Epithelial cell of prostate (primary cell): ENCODE measurements around the gene PTTG1IP.

Source experiments
- DNase-seq: peaks from one replicate; pipeline ENCODE4 v3.0.0-alpha.2; 2011; ENCODE audit warnings: low read depth, low spot score
- H3K27ac ChIP-seq: fragments of 450-650 bp; 2 replicates; pipeline ENCODE4 v1.5.1; 2017; ENCODE audit warnings: mild to moderate bottlenecking

The PTTG1IP gene

DNA sequence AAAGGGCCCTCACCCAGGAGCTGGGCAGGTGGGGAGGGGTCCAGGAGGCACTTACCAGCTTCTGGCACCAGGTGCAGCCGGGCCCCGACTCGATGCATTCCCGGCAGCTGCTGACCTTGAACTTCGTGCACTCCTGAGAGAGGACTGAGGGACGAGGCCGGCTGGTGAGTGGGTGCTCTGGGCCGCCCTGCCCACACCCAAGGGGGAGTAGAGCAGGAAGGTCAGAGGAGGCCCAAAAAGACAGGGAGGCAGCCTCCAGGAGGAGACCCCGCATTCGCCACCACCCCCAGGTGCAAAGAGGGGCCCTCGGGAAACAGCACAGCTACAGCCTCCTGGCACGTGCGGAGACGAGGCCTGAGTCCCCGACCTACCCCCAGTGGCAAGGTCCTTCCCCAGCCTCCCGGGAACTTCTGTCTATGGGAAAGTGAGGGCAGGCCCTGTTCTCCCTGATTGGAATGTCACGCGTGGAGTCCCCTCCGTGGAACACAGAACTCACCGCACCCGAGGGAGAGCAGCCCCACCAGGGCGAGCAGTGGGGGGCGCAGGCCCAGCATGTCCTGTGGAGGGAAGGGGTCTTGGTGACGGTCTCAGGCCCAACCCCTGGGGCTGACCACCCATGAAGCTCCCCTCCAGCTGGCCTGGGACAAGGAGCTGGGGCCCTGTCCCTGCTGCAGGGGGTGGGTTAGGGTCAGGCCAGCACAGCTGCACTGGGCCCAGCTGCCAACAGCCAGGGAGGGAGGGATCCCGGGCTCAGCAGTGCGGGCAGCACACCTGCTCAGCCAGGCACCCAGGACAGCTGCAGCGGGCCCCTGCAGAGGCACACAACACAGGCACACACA, 37.0 kb upstream of the PTTG1IP start:
- DNase-seq: no peak
- H3K27ac ChIP-seq: no peak overlapping the region

DNA sequence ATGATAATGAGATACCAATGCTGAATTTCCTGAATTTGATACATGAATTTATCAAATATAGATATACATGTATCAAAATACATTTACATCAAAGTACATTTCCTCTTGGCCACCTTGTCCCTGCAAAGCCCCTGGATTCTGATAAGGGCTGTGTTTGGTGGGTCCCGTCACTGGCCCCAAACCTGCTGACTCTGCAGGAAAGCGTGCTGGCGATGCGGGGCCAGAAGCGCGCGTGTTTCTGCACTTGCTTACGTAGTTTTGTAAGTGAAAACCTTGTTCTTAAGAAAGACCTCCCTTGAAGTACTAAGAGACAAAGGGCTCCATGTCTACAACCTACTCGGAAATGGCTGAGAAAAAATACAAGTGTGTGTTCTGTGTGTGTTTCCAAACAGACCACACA, 36.2 kb upstream of the PTTG1IP start:
- no peak for DNase-seq
- no peak overlapping the region for H3K27ac ChIP-seq

- H3K27ac ChIP-seq: no peak overlapping the region
- DNase-seq: no peak
These were observed 35.4 kb upstream of the PTTG1IP start for GRCh38 chr21:44908908-44909307.

DNA sequence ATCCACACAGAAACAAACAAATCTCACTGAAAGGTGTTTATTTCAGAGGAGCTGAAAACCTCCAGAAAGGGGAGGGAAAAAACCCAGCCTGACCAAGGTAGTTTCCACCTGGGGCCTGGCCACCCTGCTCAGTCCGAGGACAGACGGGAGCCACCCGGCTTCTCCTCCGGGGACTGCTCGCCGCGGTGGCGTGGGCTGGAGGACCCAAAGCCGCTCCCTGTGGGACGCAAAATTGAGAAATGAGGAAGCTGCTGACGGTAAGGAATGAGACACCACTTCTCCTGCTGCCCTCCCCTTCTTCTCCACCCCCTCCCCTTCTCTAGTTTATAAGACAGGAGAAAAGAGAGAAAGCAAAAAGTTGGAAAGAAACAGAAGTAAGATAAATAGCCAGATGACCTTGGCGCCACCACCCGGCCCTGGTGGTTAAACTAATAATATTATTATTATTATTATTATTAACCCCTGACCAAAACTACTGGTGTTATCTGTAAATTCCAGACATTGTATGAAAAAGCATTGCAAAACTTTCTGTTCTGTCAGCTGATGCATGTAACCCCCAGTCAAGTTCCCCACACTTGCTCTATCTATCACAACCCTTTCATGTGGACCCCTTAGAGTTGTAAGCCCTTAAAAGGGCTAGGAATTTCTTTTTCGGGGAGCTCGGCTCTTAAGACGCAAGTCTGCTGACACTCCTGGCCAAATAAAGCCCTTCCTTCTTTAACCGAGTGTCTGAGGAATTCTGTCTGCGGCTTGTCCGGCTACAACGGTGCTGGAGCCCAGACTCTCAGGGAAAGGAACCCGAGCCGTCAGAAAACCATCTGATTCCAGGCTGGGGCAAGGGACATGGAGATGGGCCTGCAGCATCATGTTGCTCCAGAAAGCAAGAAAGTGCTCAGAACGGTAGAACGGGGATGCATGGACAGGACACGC, 34.7 kb upstream of the PTTG1IP start:
- DNase-seq: no peak
- H3K27ac ChIP-seq: no peak overlapping the region

DNA sequence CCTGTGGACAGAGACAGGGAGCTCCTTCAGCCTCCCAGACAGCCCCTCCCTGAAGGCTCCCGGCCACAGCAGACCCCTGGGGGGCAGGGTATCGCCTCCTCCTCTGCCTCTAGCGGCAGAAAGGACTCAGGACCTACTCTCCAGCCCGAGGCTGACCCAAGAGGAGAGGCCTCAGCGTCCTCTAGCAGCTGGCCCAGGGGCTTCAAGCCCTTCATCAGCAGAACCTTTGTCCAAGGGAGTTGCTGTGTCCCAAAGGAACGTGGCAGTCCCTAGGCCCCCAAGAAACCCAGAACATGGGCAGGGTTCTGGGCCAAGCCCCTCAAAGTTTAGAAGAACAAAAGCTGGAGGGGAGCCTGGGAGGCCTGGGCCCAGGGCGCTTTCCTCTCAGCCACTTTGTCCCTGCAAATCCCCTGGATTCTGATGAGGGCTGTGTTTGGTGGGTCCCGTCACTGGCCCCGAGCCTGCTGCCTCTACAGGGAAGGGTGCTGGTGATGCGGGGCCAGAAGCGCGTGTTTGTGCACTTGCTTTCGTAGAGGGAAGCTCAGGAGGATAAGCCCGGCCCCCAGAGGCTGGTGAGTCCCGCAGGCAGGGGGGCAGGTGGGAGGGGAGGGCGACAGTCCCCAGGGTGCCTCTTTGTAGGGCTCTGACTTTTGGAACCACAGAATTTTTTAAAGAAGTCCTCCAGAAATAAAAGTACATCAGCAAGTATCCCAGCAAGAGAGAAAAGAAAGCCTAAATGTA, 33.9 kb upstream of the PTTG1IP start:
- H3K27ac ChIP-seq: no peak overlapping the region
- no peak for DNase-seq

GRCh38 chr21:44905728-44906090, 32.2 kb upstream of the PTTG1IP start:
- no peak for DNase-seq
- H3K27ac ChIP-seq: no peak overlapping the region

DNA sequence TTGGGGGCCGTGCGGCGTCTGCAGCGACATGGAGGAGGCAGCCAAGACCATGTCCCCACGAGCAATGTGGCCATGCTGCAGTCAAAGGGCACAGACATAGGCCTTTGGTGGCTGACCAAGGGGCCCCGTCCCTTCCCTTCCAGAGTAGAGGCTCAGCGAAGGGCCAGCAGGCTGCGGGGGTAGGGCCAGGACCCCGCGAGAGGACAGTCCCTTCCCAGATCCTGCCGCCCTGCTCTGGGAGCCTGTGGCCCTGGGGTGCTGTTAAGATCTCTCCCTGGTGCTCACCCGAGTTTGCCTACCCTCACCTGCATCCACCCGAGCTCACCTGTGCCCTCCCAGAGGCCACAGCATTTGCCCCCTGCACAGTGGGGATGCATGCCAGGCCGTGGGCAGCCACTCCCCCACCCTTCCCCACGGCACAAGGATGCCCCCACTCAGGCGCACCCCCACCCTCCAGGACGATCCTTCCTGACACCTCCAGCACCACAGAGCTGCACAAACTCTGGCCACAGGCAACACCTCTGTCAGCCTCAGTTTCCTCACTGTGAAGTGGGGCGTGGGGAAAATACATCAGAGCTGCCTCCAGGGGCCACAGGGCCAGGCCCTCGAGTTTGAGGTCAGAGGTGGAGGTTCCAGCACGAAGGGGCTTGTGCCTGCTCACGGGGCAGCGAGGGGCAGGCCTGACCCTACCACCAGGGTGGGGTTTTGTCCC, 31.7 kb upstream of the PTTG1IP start:
- DNase-seq: no peak
- no peak overlapping the region for H3K27ac ChIP-seq

- no peak for DNase-seq
- no peak overlapping the region for H3K27ac ChIP-seq
These were observed 30.8 kb upstream of the PTTG1IP start for GRCh38 chr21:44904141-44904923.

GRCh38 chr21:44903689-44904088, 30.2 kb upstream of the PTTG1IP start:
- no peak for DNase-seq
- no peak overlapping the region for H3K27ac ChIP-seq

- no peak overlapping the region for H3K27ac ChIP-seq
- DNase-seq: no peak
These were observed 29.7 kb upstream of the PTTG1IP start for GRCh38 chr21:44903050-44903685.

DNA sequence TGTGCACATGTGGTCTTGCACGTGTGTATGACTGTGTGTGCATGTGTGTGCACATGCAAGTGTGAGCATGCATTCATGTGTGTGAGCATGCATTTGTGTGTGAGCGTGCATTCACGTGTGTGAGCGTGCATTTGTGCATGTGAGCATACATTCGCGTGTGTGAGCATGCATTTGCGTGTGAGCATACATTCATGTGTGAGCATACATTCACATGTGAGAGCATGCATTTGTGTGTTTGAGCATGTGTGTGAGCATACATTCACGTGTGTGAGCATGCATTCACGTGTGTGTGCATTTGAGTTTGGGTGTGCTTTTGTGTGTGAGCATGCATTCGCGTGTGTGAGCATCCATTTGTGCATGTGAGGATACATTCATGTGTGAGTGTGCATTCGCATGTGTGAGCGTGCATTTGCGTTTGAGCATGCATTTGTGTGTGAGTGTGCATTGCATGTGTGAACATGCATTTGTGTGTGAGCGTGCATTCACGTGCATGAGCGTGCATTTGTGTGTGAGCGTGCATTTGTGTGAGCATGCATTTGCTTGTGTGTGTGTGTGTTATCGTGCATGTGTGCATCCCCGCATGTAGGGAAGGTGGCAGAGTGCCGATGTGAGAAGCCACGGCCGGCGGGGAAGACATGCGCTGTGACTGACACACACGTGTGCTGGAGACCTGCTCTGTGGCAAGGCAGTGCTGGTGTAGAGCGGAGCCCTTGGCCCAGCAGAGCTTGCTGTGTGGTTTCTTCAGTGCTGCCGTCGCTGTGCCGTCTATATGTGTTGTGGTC, 29.0 kb upstream of the PTTG1IP start:
- H3K27ac ChIP-seq: no peak overlapping the region
- DNase-seq: no peak

DNA sequence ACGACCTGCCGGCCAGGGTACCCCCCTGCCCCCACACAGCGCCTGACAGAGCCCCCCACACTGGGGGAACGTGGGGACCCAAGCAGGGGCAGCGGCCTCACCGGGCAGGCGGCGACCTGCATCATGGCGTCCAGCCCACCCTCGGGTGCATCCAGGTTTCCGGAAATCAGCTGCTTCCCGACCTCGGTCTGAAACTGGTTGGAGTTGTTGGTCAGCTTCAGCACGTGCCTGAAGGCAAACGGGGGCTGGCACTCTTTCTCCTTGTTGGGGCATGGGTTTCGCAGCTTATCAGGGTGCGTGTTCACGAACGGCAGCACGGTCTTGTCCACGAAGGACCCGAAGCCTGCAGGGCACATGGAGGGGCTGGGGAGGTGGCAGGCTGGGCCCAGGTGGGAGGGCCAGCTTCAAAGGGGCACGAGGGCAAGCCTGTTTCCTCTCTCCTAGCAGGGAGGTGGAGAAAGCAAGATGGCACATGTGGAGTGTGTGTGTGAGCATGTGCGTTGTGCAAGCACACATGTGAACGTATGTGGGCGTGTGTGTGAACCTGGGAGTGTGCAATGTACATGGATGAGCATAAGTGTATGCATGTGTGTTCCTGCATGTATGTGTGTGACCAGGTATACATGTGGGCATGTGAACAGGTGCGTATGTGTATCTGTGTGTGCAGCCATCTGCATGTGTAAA, 28.0 kb upstream of the PTTG1IP start:
- no peak overlapping the region for H3K27ac ChIP-seq
- DNase-seq: no peak

DNA sequence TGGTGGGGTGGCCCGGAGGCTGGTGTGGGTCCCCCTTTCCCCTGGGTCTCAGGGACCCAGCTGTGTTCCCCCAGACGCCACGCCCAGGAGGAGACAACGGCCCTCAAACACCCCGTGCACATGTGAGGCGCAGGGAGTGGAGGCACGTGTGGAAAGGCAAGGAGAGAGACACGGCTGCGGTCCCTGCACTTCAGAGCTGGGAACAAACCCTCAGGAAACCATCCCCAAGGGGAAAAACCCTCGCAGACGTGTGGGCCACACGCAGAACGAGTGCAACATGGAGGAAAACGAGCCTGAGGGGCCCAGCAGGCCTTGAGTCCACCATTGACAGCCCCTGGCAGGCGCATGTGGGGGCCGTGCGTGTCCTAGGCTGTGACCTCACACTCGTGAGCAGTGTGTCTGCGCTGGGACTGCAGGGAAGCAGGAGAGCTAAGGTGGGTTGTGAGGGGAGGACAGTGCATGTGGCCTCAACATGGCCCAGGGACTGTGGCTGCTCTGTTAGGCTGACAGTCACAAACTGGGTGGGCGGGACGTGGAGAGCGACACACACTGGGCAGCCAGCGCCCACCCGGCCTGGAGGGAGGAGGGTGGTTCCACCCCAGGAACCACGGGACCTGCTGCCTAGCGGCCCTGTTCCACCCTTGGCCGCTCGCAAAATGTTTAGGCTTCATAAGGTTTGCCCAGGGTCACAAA, 27.2 kb upstream of the PTTG1IP start:
- H3K27ac ChIP-seq: no peak overlapping the region
- no peak for DNase-seq

GRCh38 chr21:44899768-44900558, 26.5 kb upstream of the PTTG1IP start:
- DNase-seq: no peak
- no peak overlapping the region for H3K27ac ChIP-seq

DNA sequence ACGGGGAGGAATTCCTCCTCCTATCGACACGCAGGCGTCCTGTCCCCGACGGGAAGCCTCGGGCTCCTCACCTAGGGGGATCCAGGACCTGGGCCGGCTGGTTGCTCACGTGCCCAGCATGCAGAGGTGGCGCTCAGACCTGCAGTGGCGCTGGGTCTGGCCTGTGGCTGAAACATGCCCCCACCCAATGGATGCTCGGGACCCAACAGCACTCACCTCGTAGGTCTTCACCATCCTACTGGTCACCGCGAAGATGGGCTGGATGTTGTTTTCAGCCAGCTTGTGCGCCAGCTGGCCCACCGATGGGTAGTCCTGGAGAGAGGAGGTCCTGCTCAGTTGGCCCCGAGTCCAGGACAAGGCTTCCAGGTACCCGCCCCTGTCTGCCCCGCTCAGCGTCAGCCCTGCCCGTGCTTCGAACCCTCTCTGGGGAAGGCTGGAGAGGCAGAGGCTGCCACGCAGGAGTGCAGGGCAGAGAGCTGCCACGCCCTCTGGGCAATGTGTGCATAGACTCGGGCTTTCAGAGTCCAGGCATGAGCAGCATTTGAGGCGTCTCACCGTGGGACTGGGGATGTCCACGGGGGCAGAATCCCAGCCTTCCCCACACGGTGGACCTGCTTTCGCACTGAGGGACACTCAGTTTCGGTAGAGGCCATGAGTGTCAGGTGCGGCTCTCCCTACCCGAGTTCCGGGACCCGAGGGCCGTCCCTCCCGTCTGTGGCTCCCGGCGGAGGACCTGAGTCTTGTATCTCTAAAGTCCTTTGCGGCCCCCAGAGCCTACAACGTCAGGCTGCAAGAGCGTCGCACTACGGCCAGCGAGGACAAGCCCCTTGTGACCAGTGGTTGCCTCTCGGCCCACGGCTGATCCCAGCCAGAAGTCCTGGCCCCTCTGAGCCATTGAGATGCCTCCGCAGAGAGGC, 25.6 kb upstream of the PTTG1IP start:
- no peak for DNase-seq
- no peak overlapping the region for H3K27ac ChIP-seq
